SHP77 treated with DMSO at 0.1 percent for 48 hours (cell line): ENCODE results near the gene COL6A1.
"Not testable (repeated sequence)": the region's sequence is repeated elsewhere in the genome, so short reads cannot be mapped to it uniquely, and the experiment has no call there.

ENCODE experiments used
- DNase-seq: peaks from one replicate; lab custom pipeline; 2025; lab: John Stamatoyannopoulos, UW

COL6A1 gene

DNA sequence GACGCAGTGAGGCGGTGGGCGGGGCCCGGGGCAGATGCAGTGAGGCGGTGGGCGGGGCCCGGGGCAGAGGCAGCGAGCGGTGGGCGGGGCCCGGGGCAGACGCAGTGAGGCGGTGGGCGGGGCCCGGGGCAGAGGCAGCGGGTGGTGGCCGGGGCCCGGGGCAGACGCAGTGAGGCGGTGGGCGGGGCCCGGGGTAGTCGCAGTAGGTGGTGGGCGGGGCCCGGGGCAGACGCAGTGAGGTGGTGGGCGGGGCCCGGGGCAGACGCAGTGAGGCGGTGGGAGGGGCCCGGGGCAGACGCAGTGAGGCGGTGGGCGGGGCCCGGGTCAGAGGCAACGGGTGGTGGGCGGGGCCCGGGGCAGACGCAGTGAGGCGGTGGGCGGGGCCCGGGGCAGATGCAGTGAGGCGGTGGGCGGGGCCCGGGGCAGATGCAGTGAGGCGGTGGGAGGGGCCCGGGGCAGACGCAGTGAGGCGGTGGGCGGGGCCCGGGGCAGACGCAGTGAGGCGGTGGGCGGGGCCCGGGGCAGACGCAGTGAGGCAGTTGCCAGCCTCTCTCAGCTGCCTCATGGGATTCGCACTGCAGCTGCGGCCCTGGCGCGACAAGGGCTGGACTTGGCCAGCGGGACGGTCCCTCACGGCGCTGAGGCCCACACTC, 24.4 kb downstream of the COL6A1 start:
- DNase-seq, result not testable (repeated sequence)

DNA sequence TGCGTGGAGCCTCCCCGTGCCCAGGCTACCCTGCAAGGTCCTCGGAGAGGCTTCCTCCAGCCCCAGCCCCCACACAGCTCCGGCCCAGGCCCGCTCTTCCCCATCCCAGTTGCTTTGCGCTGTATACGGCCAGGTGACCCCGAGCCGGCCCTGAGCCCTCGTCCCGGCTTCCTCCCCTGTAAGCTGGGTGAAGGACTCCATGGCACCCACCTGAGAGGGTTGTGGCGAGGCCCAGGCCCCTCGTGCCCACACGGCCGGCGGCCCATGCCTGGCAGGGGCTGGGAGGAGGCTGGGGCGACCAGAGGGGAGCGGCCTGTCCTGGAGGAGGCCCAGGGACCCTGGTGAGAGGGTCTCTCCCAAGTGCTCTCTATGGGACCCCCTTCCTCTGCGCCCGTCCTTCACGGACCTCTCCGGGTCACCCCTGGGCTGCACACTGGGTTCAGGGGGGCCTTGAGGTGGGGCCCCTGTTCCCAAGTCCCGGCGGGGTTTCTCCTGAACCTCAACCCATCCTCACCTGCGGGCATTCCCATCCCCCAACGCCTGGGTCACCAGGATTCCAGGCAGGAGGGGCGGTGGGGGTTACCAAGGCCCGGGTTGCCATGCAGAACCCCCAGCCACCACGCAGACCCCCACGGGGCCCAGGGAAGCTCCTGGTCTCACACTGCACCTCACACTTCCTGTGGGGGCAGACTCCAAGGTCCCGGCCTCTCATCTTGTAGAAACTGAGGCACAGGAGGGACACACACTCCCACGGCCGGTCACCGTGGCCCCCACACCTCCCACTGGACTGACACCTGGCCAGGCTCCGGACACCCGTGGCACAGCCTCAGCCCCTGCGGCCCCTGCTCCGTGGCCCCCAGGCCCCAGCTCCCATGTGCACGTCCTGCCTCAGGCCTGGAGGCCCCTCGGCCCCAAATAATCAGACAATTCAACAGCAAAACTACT, 25.2 kb downstream of the COL6A1 start:
- no peak for DNase-seq

DNA sequence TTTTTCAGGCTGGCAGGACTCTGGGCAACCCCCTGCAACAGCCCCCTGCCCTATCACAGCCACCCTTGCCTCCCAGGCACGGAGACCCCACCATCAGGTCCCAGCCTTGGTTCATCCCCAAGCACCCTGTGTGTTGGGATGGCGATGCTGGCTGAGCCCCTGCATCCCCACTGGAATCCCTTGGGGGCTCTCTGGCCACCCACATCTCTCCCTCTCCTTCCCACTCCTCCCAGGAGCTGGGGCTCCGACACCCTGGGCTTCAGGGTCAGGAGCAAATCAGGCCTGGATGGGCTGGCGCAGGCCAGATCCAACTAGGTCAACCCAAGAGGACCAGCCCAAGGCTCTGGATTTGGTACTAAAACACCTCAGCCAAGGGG, 25.9 kb downstream of the COL6A1 start:
- DNase-seq, result no peak

DNA sequence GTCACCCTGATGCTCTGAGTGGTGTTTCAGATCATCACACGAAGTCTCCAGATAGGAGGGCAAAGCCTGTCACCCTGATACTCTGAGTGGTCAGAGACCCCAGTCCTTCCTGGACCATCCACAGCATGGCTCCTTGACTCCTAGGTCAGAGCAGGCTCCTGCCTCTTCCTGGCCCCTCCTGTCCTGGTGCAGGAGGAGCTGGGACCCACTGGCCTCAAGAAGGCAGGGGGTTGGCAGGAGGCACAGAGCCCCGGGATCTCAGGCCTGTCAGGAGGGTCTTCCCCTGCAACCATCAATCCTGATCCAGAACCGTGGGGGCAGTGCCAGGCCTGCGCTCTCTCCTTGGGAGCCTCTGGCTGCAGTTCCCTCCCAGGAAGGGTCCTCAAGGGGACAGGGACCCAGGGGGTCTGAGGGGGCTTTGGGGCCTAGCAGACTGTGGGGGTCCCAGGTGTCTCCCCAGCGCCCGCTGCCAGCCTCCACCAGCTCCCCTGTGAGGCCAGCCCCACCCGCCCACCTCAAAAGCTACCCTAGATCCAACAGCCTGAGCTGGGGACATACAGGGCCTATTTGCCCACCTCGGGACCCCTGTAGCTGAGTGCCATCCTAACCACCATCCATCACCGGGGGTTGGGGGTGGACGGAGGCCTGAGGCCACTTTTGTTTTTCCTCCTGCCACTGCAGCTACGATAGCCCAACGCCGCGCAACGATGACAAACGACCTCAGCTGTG, 27.5 kb downstream of the COL6A1 start:
- no peak for DNase-seq

DNA sequence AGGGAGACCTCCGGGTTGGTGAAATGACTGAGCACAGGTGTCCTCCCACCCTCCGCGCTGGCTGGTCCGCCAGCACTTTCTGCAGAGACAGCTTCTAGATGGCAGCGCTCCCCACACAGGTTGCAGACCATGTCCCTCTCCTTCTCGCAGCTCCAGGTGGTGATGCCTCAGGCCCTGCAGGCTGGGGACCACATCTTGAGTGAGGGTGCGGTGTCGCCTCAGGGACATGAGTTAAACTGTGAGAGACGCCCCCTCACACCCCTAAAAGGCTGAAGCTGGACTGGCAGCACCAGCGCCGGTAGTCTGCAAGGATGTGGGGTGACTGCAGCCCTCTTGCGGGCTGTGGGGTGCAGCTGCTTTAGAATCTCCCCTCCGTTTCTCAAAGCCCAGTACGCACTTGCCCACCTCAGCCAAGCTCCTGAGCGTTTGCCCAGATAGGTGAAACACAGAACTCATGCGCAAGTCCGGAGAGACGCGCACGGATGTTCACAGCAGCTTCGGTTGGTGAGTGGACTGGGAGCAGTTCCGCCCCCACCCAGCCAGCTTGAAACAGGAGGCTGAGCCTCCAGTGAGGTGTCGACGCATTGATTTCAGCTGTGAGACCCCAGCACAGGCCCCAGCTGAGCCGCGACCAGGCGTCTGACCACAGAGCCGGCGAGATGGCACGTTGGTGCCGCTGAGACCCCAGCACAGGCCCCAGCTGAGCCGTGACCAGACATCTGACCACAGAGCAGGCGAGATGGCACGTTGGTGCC, 28.6 kb downstream of the COL6A1 start:
- DNase-seq, result no peak

DNA sequence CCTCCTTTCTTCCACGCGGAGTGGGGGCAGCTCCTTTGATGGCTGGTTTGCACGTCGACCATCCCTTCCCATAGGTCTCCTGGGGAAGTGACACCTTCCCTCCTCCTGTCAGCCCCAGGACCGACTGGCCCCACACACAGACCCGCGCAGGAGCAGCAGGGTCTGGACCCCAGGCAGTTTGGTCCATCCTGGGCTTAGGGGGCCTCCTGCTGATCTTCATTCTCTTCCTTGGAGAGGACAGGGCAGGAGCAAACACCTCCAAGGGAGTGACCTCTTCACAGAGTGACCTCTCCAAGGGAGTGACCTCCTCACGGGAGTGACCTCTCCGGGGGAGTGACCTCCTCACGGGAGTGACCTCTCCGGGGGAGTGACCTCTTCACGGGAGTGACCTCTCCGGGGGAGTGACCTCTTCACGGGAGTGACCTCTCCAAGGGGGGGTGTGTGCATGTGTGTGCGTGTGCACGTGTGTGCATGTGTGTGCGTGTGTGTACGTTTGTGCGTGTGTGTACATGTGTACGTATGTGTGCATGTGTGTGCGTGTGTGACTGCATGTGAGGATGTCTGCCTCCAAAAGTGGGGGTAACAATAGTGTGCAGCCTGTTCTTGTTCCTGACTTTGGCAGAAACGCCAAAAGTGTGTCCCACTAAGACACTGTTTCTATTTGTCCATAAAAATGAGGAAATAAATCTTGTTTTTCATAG, 29.8 kb downstream of the COL6A1 start:
- DNase-seq, result no peak

DNA sequence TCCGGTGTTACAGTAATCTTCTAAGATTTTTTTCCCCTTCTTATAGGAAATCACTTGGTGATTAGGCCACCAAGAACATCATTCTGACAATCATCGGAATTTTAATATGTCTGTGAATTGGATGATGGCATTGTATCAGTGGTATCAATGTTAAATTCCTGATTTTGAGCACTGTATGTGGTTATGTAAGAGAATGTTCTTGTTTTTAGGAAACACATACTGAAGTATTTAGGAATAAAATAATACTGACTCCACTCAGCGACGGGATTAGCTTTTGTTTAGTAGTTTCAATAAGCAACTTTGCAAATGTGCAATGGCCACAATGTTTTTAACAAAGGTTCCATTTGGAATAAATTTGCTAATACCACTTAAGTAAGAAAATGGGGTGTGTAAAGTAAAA, 30.6 kb downstream of the COL6A1 start:
- DNase-seq, result no peak

DNA sequence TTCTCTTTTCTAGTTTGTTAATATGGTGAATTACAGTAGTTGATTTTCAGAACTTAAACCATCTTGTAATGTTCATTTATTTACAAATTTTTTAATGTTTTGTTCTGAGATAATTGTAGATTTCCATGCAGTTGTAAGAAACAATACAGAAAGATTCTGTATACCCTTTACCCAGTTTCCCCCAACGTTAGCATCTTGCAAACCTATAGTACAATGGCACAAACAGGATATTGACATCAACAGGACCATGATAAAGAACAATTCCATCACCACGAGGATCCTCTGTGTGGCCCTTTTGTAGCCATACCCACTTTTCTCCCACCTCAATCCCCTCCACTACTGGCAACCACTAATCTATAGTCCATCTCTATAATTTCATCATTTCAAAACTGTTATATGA, 33.3 kb downstream of the COL6A1 start:
- no peak for DNase-seq

DNA sequence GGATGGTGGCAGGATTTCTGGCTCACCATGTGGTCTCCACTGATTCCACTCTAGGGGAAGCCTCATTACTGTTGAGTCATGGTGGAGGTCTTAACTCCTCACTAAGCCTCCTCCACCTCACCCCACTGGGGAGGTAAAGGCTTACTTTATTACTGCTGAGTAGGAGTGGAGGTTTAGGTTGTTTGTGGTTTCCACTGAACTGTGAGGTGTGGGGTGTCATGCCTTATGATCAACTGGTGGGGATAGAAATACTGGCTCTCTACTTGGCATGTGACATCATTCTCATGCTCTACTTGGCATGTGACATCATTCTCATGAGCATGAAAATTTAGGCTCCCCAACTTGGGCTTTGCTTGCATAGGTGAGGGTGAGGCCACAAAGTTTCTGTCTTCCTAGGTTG, 35.6 kb downstream of the COL6A1 start:
- DNase-seq, result no peak

DNA sequence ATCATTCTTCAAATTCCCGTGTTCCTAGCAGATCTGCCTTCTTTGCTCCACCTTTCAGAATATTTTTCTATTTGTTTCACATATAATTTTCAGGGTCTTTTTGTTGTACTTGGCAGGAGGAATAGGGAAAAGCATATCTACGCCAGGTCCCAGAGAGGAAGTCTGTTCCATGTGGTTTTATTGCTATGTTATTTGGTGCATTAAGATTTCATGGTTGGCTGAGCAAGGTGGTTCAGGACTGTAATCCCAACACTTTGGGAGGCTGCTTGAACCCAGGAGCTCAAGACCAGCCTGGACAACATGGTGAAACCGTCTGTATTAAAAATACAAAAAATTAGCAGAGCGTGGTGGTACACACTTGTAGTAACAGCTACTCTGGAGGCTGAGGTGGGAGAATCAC, 36.1 kb downstream of the COL6A1 start:
- DNase-seq, result no peak

DNA sequence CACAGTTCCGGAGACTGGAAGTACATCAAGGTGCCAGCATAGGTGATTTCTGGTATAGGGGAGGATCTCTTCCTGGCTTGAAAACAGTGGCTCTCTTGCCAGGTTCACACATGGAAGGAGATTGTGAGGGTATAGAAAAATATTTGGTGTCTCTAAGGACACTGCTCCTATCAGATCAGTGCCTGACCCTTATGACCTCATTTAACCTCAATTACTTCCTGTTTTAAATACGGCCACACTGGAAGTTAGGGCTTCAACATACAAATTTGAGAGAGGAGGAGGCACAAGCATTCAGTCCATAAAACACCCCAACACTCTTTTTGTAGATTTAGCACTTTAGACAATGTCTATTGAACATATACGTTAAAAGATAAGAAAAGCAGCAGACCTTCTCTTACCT, 37.0 kb downstream of the COL6A1 start:
- DNase-seq, result no peak

DNA sequence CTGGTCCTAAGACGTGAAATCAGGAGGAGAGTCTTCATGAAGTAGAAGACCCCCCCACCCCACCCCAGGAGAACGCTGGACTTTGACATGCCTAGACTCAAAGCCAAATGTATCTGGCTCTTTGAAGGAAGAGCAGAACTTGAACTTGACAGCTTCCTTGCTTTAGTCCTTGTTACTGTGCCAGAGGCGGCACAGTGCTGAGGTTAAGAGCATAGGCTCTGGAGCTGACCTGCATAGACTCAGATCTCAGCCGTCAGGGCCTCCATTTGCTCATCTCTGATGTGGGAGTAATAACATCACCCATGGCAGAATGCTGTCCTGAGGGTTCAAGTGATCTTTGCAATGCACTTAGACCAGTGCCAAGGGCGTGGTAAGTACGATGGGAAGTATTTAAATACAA, 39.0 kb downstream of the COL6A1 start:
- no peak for DNase-seq

DNA sequence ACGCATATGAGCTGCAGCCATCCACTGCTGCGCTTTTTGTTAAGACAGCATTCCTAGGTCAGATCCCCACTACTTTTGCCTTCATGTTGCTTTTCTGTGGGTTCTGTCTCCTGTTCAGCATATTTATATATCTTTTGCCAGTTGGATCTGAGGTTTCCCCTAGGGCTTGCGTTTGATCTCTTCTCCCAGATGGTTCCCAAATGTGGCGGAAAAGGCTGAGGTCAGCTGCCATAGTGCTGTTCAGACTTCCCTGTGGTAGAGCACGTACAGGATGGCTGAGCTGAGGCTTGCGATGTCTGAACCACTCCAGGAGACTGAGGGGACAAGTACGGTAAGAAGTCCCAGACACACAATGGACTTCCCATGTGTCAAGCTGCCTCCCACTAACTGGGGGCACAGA, 39.8 kb downstream of the COL6A1 start:
- DNase-seq, result no peak

DNA sequence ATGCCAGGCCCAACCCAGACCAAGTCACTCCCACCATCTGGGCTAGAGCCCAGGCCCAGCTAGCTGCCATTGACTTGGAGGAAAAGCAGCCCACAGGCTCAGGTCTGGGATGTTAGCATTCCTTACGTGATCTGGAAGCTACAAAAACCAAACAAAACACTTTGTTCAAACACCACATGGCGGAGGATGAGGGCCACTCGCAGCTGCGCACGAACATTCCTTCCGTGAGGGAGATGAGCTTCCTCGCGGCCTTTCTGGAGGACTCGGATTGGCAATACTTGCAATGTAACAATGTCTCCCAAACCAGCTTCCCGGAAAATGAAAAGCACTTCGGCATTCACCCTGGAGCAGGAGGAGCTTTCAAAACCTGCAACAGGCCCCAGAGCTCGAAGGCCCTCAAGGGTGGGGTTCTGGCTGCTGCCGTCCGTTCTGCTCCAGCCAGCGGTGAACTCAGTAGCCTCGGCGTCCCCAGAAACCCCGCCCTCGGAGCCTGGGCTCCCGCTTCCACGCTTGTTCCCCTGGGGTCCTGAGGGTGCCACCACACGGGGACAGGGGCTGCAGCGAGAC, 40.5 kb downstream of the COL6A1 start:
- DNase-seq, result no peak

DNA sequence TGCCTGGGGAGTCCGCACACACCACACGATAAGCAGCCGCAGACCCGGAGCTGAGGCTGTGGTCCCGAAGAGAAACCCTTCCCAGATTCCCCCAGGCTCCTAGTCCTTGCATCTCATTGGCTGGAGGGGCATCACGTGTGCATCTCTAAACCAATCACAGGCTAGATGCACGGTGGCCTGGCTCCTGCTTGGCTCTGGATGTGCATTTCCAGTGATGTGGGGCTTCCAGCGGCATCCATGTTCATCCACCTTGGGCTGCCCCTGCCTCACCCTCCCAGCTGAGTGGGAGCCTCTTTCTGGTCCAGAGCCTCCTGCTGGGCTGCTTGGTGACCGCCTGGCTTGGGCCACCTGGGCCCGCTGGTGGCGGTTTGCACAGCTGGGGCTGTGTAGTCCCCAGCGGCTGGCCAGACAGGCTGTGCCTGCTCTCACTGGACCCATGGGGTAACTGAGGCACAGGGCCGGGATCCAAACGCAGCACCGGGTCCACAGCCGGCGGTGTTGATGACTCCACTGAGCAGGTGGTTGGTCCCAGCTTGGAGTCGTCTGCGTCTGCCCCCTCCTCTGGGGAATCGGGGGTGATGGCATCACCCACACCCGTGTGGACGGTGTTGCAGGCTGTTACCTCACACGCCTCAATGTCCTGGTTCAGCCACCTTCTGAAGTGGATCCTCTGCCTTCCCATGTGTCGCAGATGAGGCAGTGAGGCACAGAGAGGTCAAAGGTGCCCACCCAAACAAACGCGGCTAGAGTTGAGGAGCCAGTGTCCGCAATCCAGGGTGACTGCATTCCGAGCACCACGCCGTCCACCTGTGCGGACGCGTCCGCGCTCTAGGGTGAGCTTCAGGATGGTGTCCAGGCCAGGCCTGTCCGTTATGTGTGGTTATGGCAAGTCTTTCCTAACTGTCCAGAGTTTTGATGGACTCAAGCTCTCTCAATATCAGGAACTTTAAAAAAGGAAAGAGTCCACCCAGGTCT, 41.3 kb downstream of the COL6A1 start:
- DNase-seq, result no peak

DNA sequence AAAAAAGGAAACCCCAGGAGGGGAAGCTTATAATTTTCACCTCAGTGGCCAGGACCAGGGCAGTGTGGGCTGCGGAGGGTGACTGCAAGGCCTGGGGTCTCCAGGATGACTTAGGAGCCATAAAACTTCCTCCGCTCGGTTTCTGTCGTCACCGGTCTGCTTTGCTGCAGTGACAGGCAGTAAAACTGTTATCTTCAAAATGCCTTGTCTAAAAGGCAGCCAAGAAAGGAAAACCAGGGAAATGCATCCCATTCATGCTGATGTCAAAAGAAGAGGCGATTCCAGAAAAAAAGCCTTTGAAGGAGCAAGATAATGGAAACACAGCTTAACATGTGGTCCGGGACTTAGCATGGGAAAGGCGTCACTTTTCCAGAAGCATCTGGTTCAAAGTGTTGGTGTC, 42.0 kb downstream of the COL6A1 start:
- no peak for DNase-seq

DNA sequence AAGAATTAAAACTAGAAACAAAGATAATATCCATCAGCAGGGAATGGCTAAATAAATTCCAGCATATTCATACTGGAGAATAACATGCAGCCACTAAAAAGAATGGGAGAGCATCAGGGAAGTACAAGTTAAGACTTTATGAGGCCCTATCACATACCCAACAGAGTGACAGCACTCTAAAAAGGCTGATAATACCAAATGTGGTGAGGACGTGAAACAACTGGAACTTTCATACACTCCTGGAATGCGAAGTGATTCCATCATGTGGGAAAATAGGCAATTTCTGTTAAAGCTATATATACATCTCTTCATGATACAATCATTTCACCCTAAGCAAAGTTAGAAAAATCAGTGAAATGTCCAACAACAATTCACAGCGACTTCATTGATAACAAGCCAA, 42.6 kb downstream of the COL6A1 start:
- no peak for DNase-seq

DNA sequence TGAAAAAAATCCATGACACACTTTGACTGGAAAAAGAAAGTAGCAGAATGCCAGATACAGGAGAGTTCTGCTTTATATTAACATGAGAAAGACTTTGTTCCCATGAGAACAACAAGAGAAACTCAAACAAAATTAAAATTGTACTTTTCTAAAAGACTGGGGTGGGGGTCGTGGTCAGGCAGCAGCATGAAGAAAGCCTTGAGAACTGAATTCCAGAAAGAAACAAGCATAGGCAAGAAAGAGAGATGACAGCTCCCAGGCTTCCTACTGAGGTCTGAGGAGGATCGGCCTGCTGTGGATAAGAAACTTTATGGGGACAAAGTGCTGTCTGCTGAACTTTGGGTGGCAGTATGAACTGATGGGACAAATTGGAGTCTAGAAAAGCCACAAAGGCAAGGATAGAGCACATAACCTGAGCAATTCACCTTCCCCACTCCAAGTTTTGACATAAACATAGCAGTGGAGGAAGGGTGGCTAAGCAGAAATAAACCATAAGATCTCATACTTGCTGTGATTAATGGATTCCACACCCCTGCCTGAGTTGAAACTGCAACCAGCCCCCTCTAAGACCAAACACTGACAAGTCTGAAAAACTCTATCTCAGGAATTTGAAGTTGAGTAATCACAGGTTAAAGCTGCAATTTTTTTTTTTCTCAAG, 43.7 kb downstream of the COL6A1 start:
- DNase-seq, result no peak

DNA sequence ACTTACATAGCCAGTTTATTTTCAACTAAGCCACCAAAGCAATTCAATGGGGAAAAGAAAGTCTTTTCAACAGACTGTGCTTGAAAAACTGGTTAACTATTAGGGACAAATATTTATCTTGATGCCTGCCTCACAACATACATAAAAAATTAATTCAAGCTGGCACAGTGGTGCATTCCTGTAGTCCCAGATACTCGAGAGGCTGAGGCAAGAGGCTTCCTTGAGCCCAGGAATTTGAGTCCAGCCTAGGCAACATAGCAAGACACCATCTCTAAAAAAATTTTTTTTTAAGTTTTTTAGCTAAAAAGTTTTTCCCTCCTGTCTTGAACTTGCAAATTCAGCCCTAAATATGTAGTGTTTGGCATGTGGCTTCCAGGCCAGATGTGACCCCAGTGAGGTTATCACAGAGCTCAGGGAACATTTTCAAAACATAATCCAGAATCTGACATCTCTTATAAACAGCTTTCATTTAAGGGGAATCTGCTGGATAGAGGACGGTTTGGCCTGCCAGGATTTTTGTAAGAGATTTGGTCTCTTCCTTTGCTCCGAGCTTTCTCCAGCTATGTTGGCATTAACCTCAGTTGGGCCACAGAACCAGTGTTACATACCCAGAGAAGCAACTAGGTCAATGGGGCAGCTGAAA, 46.4 kb downstream of the COL6A1 start:
- DNase-seq, result no peak
